RPMI7951 (cell line): Measurements from ENCODE around the gene RNFT2. TPM values are rescaled to one million over a fixed set of nuclear protein-coding genes. Genes with fewer than 3 reads are reported as not detected.

ENCODE experiments used
- DNase-seq: peaks from one replicate; pipeline ENCODE4 v3.0.0-alpha.2; 2012; ENCODE audit warnings: low read depth
- total RNA-seq: library from RNA; depleted of rRNA; stranded (reverse); fragments of >200 nt; shearing (Covaris generic); gene quantifications from 2 replicates; pipeline ENCODE4 v1.2.3, GENCODE V29; 2014

Gene RNFT2
- total RNA-seq, 1 experiment from 2014 or later = 2.4 TPM

DNA sequence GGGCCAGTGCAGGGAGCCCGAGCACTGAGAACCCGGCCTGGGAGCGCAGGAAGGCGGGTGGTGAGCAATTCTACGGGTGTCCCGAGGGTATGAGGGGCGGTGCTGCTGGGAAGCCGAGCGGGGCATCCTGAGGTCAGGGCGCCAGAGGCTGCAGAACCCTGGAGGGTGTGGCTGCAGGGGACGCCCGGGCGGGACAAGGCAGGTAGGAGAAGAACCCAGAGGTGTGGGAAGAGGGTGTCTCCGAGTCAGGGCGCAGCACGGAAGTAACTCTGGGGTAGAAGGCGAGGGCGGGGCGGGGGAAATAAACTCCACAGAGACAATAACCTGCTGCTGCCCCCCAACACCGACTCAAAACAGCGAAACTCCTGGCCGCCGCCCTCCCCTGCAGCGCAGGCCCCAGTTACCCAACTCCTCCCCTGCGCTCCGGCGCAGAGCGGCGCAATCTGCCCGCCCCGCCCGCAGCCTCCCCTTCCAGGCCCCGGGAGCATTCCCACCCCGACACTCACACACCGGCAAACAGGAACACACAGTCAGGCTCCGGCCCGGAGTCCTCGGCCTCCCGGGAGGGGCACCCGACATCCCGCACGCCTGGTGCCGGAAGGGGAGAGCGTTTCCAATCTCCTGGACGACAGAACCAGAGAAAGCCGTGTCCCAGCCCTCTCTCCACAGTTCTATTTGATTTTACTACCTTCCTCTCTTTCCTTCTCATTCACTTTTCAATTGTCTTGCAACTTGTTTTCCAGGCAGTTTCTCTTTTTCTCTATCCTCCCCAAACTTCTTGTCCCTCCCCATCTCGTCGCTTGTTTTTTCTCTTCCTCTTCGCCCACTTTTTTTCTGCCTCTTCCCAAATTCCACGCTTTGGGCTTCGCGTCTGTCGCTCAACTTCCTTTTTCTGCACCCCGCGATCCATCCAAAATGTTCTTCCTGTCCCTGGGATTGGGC lies 140.7 kb downstream of the RNFT2 start:
- no peak for DNase-seq

DNA sequence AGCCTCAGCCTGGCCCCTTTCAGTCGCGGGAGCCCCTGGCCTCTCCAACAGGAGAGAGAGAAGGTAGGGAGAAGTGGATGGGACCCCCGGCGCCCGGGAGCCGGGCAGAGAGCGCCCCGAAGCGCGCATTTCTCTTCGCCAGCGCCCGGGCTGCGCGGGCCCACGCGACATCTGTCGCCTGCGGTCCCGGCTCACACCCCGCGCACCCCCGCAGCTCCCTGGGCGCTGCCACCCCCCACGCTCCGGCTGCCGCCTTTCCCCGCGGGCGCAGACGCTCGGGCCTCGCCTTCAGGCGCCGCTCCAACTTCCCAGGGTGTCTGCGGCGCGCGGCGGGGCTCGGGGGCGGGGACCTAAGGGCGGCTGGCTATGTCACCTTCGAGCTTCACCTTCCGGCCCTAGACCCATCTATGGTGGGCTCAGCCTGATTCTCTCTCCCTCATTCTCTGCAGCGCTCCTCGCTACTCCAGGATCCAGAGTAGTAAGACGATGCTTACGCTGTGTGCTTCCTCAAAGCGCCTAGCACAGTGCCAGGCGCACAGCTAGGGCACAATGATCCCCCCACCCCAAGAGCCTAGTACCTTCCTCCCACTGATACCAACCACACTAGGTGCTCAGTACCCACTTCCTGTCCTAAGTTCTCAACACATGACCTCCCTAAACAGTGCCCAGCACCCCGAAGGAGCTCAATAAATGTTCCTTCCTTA lies 141.5 kb downstream of the RNFT2 start:
- no peak for DNase-seq

DNA sequence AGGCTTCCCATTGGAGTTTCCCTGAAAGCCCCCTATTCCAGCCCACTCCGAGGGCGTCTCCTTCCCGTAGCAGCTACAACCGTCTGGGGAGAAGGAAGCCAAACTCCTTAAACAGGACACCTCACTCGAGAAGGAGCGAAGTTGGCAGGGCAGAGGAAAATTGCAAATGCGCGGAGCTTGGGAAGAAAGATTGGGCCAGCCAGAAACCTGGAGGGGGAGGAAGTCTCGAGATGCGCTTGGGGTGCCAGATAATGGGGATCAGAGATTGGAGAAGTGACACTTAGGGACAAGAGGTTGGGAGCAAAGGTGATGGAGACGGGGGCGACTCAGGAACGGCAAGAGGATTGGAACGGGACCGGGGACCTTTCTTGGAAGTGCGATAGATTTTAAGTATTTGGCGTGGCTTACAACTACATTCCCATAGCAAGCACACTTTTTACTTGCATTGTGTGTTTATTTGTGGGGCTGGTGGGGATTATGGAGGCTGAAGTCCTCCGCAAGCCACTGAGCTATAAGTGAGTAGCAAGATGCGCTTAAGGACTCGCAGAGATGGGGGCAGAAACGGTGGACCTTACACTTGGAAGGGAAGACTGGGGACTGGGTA lies 142.2 kb downstream of the RNFT2 start:
- no peak for DNase-seq

DNA sequence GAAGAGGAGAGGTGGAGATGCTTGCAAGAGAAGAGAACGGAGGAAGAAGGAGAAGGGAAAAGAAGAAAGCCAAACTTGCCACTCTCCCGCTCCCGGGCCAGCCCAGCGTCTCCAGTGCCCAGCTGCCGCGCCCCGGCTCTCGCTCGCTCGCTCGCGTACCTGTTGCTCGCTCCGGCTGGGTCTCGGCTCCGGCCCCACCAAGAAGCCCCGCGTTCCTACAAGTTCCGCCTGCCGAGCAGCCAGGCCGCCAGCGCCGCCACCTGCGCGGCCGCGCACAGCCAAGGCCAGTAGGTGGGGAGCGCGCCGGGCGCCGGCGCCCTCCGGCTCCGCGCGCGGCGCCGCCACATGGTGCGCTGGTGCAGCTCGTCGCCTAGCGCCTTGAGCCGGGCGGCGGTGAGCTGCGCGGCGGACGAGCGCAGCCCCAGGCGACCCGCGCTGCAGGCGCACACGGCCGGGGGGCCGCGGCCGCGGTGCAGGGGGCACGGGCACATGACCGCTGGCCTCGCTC lies 142.8 kb downstream of the RNFT2 start:
- peak; percentile 25 for DNase-seq

DNA sequence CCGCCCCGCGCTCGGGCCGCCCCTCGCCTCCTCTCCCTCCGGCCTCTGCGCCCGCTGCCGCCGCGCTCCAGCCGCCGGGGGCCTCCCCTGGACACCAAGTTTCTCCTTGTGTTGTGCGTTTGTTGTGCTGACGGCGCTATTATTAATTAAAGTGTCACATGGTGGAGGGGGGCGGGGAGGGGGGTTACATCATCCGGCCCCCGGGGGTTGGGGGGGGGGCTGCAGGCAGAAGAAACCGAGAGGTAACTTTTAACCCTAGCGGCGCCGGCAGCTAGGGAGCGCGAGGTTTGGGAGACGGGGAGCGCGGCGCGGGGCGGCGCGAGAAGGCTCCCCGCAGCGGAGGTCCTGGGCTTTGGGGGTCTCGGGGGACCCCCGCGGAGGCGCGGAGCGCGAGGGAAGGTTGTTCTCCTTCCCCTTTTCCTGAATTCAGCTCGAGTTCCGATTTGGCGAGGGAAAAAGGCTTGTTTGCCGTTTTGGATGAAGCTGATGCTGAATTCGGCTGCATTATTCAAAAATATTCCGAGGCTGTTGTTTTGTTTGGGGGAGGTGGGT lies 143.3 kb downstream of the RNFT2 start, which contains the start of gene HRK:
Gene HRK (minus strand): TSS at position 117 of the 552 bp plus-strand sequence. CDS start 134 bp downstream, outside the sequence.
- no peak for DNase-seq

DNA sequence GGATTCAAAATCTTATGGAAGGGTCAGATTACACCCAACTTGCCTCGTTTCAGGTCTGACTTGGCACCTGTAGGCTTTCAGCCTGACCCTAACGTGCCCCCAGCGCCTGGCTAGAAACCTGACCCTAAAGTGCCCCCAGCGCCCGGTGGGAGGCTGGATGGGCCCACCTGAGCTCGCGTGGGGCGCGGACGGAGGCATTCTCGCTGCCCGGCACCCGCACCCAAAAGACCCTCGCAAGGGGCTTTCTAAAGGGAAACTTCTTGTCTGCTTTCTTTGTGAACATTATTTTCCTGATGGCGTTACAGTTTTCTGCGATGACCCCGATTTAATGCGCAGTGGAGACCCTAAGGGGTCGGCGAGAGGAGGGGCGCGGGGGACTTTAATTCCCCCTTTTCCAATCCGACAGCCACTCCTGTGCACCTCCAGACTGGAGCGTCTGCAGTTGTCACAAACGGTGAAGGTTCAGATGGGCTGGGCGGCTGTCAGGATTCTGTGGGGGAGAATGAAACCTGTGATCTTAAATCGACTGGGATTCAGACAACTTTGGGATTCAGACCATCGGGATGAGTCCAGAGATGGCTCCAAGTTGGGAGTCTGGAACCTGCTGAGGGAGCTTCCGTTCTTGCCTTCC lies 143.9 kb downstream of the RNFT2 start:
- no peak for DNase-seq

DNA sequence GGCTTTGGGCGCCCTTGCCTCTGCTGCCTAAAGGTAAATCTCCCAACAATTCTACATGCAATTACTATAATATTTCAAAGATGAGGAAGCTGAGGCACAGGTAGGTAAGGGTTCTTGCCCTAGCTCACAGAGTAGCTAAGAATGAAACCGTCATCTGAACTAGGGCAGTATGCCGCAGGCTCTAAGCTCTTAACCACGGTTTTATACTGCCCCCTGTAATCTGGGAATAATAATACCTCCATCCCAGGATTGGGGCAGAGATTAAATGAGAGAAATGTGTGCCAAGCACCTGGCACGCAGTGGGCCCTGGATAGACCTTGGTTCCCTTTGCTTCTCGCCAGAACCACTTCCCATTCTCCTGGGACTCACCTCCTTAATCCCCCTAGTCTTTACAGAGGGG lies 144.6 kb downstream of the RNFT2 start:
- DNase-seq = peak; percentile 33

DNA sequence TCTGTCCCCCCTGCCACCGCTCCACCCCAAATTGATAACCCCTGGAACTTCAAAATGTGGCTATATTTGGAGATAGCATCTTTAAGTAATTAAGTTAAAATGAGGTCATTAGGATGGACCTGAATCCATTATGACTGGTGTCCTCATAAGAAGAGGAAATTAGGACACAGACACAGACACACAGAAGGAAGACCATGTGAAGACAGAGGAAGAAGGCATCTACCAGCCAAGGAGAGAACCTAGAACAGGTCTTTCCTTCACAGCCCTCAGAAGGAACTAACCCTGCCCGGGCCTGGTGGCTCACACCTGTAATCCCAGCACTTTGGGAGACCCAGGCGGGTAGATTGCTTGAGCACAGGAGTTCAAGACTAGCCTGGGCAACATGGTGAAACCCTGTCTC lies 146.8 kb downstream of the RNFT2 start:
- no peak for DNase-seq

DNA sequence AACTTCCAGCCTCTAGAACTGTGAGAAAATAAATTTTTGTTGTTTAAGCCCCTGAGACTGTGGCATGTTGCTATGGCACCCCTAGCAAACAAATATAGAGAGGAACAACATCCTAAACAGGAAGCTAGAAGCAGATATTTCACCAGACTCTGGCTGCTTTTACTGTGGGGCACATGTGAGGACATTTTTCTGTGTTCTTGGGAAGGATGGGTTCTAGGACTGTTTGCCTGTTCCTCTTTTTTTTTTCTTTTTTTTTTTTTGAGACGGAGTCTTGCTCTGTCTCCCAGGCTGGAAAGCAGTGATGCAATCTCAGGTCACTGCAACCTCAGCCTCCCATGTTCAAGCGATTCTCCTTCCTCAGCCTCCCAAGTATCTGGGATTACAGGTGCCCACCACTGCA lies 147.4 kb downstream of the RNFT2 start:
- no peak for DNase-seq

DNA sequence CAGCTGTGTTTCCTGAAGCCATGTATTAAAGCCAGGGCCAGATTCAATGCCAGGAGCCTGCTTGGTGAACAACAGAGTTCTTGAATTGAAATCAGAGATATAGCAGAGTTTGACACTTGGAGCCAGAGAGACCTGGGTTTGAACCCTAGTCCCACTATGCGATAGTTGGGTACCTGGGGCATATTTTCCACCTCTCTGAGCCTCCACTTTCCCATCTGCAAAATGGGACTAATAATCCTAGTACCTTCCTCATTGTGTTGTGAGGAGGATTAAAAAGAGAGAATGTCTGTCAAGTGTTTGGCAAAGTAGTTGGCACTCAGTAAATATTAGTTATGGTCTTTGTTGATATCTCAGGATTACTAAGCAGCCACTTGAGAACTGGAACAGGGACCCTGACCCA lies 149.1 kb downstream of the RNFT2 start:
- no peak for DNase-seq

DNA sequence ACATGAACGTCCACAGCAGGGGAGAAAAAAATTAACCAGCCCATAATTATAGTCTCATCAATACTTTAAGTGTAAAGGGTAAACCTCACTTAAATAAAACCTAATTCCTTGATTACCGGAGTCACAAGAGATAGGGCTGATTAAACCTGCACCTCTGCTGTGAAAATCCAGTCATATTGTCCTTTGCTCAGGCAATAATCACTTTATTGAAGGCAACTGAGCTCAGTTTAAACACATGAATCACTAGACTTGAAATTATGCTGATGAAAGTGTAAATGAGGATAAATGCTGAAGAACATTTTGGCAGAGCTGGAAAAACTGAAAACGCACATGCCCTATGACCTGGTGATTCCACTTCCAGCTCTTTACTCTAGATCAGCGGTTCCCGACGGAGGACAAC lies 149.8 kb downstream of the RNFT2 start:
- no peak for DNase-seq

DNA sequence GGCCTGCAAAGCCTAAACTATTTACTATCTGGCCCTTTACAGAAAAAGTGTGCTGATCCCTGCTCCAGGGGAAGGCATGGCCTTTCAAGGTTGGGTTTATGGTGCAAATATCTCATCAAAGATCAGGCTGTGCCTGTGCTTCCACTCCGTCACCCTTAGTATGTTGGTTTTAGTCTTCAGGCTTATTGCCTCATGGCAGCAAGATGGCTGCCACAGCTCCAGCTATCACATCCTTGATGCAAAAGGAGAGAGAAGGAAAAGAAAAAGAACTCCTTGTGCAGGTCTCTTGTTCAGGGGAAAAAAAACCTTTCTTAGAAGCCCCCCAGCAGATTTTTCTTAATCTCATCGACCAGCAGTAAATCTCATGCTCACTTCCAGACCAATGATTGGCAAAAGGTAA lies 152.2 kb downstream of the RNFT2 start:
- DNase-seq = no peak

DNA sequence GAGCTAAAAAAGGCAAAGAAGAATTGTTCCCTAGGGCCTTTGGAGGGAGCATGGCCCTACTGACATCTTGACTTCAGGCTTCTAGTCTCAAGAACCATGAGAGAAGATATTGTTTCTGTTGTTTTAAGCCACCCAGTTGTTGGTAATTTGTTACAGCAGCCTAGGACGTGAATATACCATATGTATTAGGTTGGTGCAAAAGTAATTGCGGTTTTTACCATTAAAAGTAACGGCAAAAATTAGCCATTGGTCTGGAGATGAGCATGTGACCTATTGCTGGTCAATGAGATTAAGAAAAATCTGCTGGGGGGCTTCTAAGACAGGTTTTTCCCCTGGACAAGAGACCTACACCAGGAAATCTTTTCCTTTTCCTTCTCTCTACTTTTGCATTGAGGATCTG lies 152.9 kb downstream of the RNFT2 start:
- no peak for DNase-seq

DNA sequence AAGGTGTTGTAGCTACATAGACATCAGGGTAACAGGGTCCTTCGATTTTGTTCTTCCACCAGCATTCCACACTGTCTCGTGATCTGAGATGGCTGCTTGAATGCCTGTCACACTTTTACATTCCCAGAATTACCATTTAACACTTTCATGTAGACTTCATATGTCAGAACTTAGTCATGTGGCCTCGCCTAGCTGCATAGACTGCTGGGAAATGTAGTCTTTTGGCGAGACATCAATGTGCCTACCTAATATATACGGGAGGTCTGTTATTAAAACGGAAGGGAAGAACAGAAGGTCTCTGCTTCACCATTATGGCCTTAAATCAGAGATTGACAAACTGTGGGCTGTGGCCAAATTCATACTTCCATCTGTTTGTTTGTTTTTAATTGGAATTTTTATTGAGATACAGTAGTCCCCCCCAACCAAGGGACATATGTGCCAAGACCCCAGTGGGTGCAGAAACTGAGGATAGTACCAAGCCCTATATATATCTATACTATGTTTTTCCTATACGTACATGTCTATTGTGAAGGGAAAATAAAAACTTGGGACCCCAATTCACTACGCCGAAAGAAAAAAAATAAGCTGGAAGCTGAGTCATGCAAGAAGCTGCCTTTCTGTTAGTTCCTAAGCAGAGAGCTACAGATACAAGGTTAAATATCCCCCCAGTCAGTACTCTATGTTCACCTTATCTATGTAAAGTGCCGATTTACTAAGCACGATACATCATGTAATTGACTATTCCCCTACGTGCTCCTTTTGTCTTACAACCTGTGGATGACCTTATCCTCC lies 154.4 kb downstream of the RNFT2 start:
- DNase-seq = no peak

DNA sequence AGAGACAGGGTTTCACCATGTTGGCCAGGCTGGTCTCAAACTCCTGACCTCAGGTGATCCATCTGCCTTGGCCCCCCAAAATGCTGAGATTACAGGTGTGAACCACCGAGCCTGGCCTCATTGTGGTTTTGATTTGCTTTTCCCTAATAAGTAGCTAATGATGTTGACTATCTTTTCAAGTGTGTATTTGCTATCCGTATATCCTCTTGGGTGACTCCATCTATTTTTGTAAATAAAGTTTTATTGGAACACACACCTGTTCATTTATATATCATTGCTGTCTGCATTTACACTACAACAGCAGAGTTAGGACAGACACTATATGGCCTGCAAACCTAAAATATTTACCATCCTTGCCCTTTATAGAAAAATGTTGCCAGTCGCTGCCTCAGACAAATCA lies 156.8 kb downstream of the RNFT2 start:
- DNase-seq = no peak

DNA sequence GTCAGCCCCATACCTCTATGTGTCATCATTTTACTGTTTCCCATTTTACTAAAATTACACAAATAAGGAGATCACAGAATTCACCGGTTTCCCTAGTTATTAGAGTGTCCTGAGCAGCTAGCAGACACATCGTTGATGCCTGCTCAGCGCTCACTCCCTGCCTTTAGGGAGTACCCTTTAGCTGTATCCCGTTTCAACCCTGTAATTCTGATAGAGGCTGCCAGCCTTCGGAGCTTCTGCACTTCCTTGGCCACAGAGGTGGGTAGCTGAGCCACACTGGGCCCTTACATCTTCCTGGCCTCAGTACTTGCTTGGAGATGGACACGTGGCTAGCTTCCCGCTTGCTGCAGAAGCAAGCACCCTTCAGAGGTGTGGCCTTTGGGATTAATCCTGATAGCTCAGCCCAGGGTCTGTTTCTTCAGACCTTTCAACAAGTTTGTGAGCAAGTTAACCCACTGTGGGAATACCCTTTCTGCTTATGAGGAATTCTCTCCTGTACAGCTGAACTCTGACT lies 158.4 kb downstream of the RNFT2 start:
- no peak for DNase-seq

DNA sequence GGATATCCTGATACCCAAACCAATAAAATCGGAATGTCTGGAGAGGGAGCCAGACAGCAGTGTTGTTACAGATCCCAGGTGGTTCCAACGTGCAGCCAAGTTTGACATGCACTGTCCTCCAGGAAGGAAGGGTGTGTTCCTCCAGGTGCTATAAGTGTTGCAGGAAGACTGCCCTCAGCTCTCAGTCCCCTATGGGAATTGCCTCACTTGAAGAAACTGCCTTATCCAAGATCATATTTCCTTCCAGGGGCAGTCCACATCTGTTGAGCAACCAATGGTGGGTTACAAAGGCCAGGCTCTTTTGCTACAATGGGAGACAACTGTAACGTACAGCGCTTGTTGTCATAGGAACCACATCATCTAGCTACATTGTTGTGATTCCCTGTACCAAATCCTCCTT lies 159.4 kb downstream of the RNFT2 start:
- DNase-seq = no peak

DNA sequence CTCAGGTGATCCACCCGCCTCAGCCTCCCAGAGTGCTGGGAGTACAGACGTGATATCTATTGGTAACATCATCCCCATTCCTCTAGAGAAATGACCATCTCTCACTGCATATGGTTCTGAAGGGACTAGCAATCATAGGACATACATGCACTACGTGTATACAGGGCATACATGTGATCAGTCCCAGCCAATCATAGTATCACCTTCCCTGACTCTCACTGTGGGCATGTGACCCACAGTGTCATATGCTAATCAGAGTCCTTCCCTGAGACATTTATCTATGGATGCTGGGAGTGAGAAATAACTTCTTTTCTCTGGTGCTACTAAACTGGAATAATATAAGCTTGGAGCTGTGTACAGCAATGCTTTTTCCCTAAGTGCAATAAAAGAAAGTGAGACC lies 160.6 kb downstream of the RNFT2 start:
- DNase-seq = no peak

DNA sequence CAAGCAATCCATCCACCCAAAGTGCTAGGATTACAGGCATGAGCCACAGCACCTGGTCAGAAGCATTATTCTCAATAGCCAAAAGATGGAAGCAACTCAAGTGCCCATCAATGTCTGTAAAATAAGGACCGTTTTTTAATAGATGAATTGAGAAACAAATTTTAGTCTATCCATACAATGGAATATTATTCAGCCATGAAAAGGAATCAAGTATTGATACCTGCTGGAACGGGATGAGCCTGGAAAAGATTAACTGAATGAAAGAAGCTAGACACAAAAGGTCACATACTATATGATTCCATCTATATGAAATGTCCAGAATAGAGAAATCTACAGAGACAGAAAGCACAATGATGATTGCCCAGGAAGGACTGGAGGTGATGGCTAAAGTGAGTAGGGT lies 163.5 kb downstream of the RNFT2 start:
- no peak for DNase-seq
